ENCODE measurements around the gene FAHD2A. TPM values are rescaled to one million over a fixed set of nuclear protein-coding genes. Genes with fewer than 3 reads are reported as not detected.
"Not testable (repeated sequence)": the region's sequence is repeated elsewhere in the genome, so short reads cannot be mapped to it uniquely, and the experiment has no call there.

The FAHD2A gene
- total RNA-seq, 2 experiments from 2014 or later, result 40.8 to 44.0 TPM

- intact Hi-C loops (cut with micrococcal nuclease), result no loop called here
- DNase-seq, result no peak
- TF ChIP-seq CTCF (IDR thresholded peaks at IDR 0.05), result no peak
- Mint-ChIP-seq H3K27ac (no peak overlapping the region), H3K9me3 (peaks cover 2% of the 10 kb centered on the region), H3K27me3 (peaks cover 11% of the 10 kb centered on the region), H3K4me1 (ENCODE audit: low read depth) (no peaks in the 10 kb centered on the region), H3K4me3 (no peak overlapping the region), H3K36me3 (ENCODE audit: low read depth) (no peaks in the 10 kb centered on the region)
- no peak for ATAC-seq
- ChIA-PET POLR2A (no interaction called here), CTCF (interaction anchor here (1.7 kb wide), 1 partner anchor 31 kb away, joined by 7 read pairs; no protein-coding TSS in a partner anchor)
Observed at GRCh38 chr2:95376311-95377215, 25.9 kb upstream of the FAHD2A start.

- no peak for ATAC-seq
- no peak overlapping the region for H3K27ac Mint-ChIP-seq
- ChIA-PET POLR2A (no interaction called here), CTCF (interaction anchor here (1.3 kb wide), 1 partner anchor 12 kb away, joined by 4 read pairs; no protein-coding TSS in a partner anchor)
- no peak for TF ChIP-seq CTCF (IDR thresholded peaks at IDR 0.05)
- intact Hi-C loops (cut with micrococcal nuclease), result no loop called here
- H3K36me3 Mint-ChIP-seq (ENCODE audit: low read depth), result no peaks in the 10 kb centered on the region
- peaks cover 6% of the 10 kb centered on the region for H3K27me3 Mint-ChIP-seq
- no peak overlapping the region for H3K4me3 Mint-ChIP-seq
- H3K4me1 Mint-ChIP-seq (ENCODE audit: low read depth), result no peaks in the 10 kb centered on the region
- no peak for DNase-seq
- no peaks in the 10 kb centered on the region for H3K9me3 Mint-ChIP-seq
Observed at GRCh38 chr2:95377216-95378123, 25.0 kb upstream of the FAHD2A start.

GRCh38 chr2:95378281-95378680 is 24.2 kb upstream of the FAHD2A start:
- ATAC-seq; H3K4me1 Mint-ChIP-seq (ENCODE audit: low read depth); H3K4me3 Mint-ChIP-seq; POLR2A ChIA-PET; H3K27ac Mint-ChIP-seq; H3K36me3 Mint-ChIP-seq (ENCODE audit: low read depth); intact Hi-C loops (cut with micrococcal nuclease); H3K9me3 Mint-ChIP-seq; DNase-seq; H3K27me3 Mint-ChIP-seq: not testable (repeated sequence)
- CTCF ChIA-PET, result interaction anchor here (1.3 kb wide), 1 partner anchor 11 kb away, joined by 4 read pairs; no protein-coding TSS in a partner anchor

GRCh38 chr2:95379371-95379831 is 23.1 kb upstream of the FAHD2A start:
- no peak for TF ChIP-seq CTCF (IDR thresholded peaks at IDR 0.05)
- Mint-ChIP-seq H3K9me3 (no peaks in the 10 kb centered on the region), H3K27me3 (peaks cover 4% of the 10 kb centered on the region), H3K4me3 (no peak overlapping the region), H3K27ac (no peak overlapping the region), H3K36me3 (ENCODE audit: low read depth) (no peaks in the 10 kb centered on the region), H3K4me1 (ENCODE audit: low read depth) (no peaks in the 10 kb centered on the region)
- CTCF ChIA-PET, result interaction anchor here (0.8 to 2.8 kb wide), 5 partner anchors 8 to 34 kb away, joined by 4 to 14 read pairs (median 7); partner anchors contain the start of gene FAHD2A
- peak; percentile 46 for DNase-seq
- intact Hi-C loops (cut with micrococcal nuclease), result no loop called here
- no peak for ATAC-seq
- POLR2A ChIA-PET, result no interaction called here

GRCh38 chr2:95380280-95380679 is 22.2 kb upstream of the FAHD2A start:
- H3K9me3 Mint-ChIP-seq, result no peaks in the 10 kb centered on the region
- peaks cover 4% of the 10 kb centered on the region for H3K27me3 Mint-ChIP-seq
- intact Hi-C loops (cut with micrococcal nuclease), result no loop called here
- H3K4me3 Mint-ChIP-seq, result no peak overlapping the region
- ATAC-seq, result no peak
- H3K27ac Mint-ChIP-seq, result no peak overlapping the region
- POLR2A ChIA-PET, result no interaction called here
- no peak for DNase-seq
- CTCF ChIA-PET, result interaction anchor here (2.0 to 2.8 kb wide), 2 partner anchors 9 to 35 kb away, joined by 10 to 14 read pairs; no protein-coding TSS in a partner anchor
- no peaks in the 10 kb centered on the region for H3K36me3 Mint-ChIP-seq (ENCODE audit: low read depth)
- no peak for TF ChIP-seq CTCF (IDR thresholded peaks at IDR 0.05)
- no peaks in the 10 kb centered on the region for H3K4me1 Mint-ChIP-seq (ENCODE audit: low read depth)

All from activated CD8-positive, alpha-beta T cell treated with anti-CD3 and anti-CD28 coated beads for 36 hours (primary cell).